Astrocyte (in vitro differentiated cells and primary cell): ENCODE results near the gene NEU2.

Experiments used
- EZH2 ChIP-seq: IDR thresholded peaks from 2 replicates; pipeline ENCODE4 v1.6.1; 2012; ENCODE audit warnings: mild to moderate bottlenecking, low read length, inconsistent platforms; ENCODE audit not compliant: insufficient read depth
- TF ChIP-seq, protein P1 (sequence below): IDR thresholded peaks from 2 replicates; pipeline ENCODE4 v1.5.1; 2011; ENCODE audit warnings: low read depth, mild to moderate bottlenecking, inconsistent platforms, low read length, moderate library complexity; ENCODE audit not compliant: insufficient read depth

DNA sequence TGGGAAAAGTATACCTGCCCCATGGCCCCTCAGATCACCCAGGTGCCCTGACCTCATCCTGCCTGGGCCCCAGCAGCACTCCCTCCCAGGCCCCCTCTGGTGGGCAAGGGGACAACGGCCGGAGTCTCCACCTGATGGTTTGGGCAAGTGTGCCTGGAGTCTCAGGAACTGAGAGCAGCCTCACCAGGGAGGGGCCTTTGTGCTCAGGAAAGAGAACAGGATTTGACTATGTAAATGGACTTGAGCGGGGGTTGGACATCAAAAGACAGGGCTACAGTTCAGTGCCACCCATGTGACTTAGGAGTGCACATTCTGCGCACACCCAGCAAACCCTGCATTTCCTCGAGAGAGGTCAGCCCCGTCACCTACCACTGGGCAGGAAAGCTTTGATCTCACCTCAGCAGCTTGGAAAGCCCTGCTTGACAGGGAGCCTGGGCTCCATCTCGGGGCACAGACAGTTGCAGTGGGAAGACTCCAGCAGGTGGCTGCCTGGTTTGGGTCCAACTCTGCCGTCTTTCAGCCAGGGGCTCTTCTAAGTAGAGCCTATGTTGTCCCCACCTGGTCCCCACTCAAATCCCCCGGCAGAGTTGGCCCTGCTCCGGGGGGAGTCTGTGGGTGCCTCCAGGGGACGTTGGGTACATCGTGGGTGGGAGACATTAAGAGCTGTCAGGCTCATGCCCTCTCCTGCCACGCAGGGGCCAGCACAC is 30.9 kb downstream of the NEU2 start:
- TF ChIP-seq, protein P1, sequence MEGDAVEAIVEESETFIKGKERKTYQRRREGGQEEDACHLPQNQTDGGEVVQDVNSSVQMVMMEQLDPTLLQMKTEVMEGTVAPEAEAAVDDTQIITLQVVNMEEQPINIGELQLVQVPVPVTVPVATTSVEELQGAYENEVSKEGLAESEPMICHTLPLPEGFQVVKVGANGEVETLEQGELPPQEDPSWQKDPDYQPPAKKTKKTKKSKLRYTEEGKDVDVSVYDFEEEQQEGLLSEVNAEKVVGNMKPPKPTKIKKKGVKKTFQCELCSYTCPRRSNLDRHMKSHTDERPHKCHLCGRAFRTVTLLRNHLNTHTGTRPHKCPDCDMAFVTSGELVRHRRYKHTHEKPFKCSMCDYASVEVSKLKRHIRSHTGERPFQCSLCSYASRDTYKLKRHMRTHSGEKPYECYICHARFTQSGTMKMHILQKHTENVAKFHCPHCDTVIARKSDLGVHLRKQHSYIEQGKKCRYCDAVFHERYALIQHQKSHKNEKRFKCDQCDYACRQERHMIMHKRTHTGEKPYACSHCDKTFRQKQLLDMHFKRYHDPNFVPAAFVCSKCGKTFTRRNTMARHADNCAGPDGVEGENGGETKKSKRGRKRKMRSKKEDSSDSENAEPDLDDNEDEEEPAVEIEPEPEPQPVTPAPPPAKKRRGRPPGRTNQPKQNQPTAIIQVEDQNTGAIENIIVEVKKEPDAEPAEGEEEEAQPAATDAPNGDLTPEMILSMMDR = no peak
- TF ChIP-seq EZH2 = no peak
